ENCODE results near the gene CYYR1. TPM values are rescaled to one million over a fixed set of nuclear protein-coding genes. Genes with fewer than 3 reads are reported as not detected.

Gene CYYR1
- total and polyA plus RNA-seq, 2 donors (not counting 3 experiments of a cell fraction or from before 2014, with no cell fraction given), result 13.2 to 25.7 TPM

DNA sequence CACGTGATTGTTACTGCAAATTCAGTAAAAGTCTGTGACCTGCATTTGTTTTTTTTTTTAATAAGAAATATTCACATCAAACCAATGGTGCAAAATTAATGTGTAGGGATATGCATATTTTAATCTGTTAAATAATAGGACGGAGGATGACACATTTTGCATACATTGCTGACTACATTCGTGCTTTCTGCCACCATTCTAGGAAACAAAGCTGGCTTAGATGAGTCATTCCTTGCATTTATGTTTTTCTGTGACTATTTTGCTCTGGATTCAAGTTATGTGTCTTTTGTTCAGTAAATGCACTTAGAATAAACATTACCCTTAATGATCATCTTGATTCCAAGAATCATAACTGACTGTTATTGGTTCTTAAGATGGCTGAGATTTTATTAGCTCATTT, 23.9 kb upstream of the CYYR1 start:
- DNase-seq (ENCODE audit: low read depth, low spot score) (no peak), FAIRE-seq (no peak)
- H3K9ac ChIP-seq (replicated peaks; ENCODE audit: extremely low read depth, insufficient read depth, low read length), result no peak overlapping the region
- BruUV-seq (replicated peaks), result no TSS peak
- TF ChIP-seq FOS (IDR thresholded peaks at IDR 0.05; ENCODE audit: borderline replicate concordance, insufficient read depth, low read length) (peak; percentile 8), EZH2 (IDR thresholded peaks at IDR 0.05; ENCODE audit: borderline replicate concordance, low read depth, low read length, severe bottlenecking) (no peak)
- H3K4me3 ChIP-seq (replicated peaks in 1 of 3; ENCODE audit: insufficient read depth in 1 of 3, low read depth in 1 of 3, low read length in 3 of 3), result no peak overlapping the region
- ChIA-PET CTCF (interaction anchor here (0.7 to 2.0 kb wide), 3 partner anchors 9 to 19 kb away, joined by 3 to 8 read pairs (median 4); no protein-coding TSS in a partner anchor), POLR2A (no interaction called here)
- no peaks in the 10 kb centered on the region for H3K27me3 ChIP-seq (ENCODE audit: control insufficient read depth in 2 of 2, insufficient read depth in 2 of 2, low read length in 2 of 2)
- no peaks in the 10 kb centered on the region for H3K4me1 ChIP-seq (ENCODE audit: control insufficient read depth, extremely low read depth, insufficient read depth, low read length)
- no peaks in the 10 kb centered on the region for H3K36me3 ChIP-seq (ENCODE audit: control insufficient read depth in 2 of 2, extremely low read depth in 1 of 2, insufficient read depth in 2 of 2, low read length in 2 of 2)
- H4K20me1 ChIP-seq (replicated peaks; ENCODE audit: control insufficient read depth, extremely low read depth, insufficient read depth, low read length), result no peaks in the 10 kb centered on the region
- no peak overlapping the region for H3K4me2 ChIP-seq (ENCODE audit: insufficient read depth, low read length)
- no peaks in the 10 kb centered on the region for H3K9me1 ChIP-seq (replicated peaks; ENCODE audit: control insufficient read depth, extremely low read depth, insufficient read depth, low read length)
- no peak overlapping the region for H3K27ac ChIP-seq (ENCODE audit: insufficient read depth, low read depth, low read length)
- H3K79me2 ChIP-seq (ENCODE audit: control insufficient read depth, insufficient read depth, low read length), result no peaks in the 10 kb centered on the region
- no peak overlapping the region for H2AFZ ChIP-seq (ENCODE audit: low read depth, low read length)
- intact Hi-C loops (cut with micrococcal nuclease) (no loop called here), dilution Hi-C loops (cut with MboI; ENCODE audit: extremely low pct_ligation_motif_present, low sequenced_read_pairs) (no loop called here)
- H3K9me3 ChIP-seq (replicated peaks; ENCODE audit: control insufficient read depth, insufficient read depth, low read length), result no peaks in the 10 kb centered on the region

DNA sequence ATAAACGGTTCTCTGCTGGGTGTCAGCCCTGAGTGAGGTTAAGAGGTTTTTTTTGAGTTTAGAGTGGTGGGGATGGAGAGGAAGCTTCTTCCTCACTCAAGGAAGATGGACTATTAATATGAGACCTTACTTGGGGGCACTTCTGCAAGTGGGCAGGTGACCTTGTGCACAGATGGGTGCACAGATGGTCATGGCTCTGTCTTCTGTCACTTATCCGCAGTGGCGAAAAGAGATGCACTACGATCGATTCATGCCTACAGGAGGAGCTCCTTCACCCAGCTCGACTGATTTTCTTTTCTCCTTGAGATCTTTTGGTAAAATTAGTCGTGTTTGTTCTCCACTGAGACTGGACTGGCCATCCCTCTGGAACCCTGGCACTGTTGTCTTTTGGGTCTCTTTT, 22.9 kb upstream of the CYYR1 start:
- CTCF ChIA-PET, result no interaction called here
- no TSS peak for BruUV-seq (replicated peaks)

More for the DNA sequence above, 22.9 kb upstream of the CYYR1 start:
- Histone ChIP-seq H4K20me1 (replicated peaks; ENCODE audit: control insufficient read depth, extremely low read depth, insufficient read depth, low read length) (no peaks in the 10 kb centered on the region), H3K9me3 (replicated peaks; ENCODE audit: control insufficient read depth, insufficient read depth, low read length) (no peaks in the 10 kb centered on the region), H3K4me2 (ENCODE audit: insufficient read depth, low read length) (no peak overlapping the region), H3K27me3 (ENCODE audit: control insufficient read depth in 2 of 2, insufficient read depth in 2 of 2, low read length in 2 of 2) (no peaks in the 10 kb centered on the region), H3K4me3 (replicated peaks in 1 of 3; ENCODE audit: insufficient read depth in 1 of 3, low read depth in 1 of 3, low read length in 3 of 3) (no peak overlapping the region), H3K36me3 (ENCODE audit: control insufficient read depth in 2 of 2, extremely low read depth in 1 of 2, insufficient read depth in 2 of 2, low read length in 2 of 2) (no peaks in the 10 kb centered on the region), H3K27ac (ENCODE audit: insufficient read depth, low read depth, low read length) (no peak overlapping the region), H3K79me2 (ENCODE audit: control insufficient read depth, insufficient read depth, low read length) (no peaks in the 10 kb centered on the region), H3K9me1 (replicated peaks; ENCODE audit: control insufficient read depth, extremely low read depth, insufficient read depth, low read length) (no peaks in the 10 kb centered on the region), H2AFZ (ENCODE audit: low read depth, low read length) (no peak overlapping the region), H3K4me1 (ENCODE audit: control insufficient read depth, extremely low read depth, insufficient read depth, low read length) (no peaks in the 10 kb centered on the region), H3K9ac (replicated peaks; ENCODE audit: extremely low read depth, insufficient read depth, low read length) (no peak overlapping the region)
- DNase-seq (ENCODE audit: low read depth, low spot score) (no peak), FAIRE-seq (no peak)
- POLR2A ChIA-PET, result no interaction called here
- intact Hi-C loops (cut with micrococcal nuclease) (no loop called here), dilution Hi-C loops (cut with MboI; ENCODE audit: extremely low pct_ligation_motif_present, low sequenced_read_pairs) (no loop called here)
- no peak for TF ChIP-seq GATA2 (IDR thresholded peaks at IDR 0.05; ENCODE audit: insufficient read depth, insufficient read length, low read depth, low read length)
- TF ChIP-seq, protein P1, sequence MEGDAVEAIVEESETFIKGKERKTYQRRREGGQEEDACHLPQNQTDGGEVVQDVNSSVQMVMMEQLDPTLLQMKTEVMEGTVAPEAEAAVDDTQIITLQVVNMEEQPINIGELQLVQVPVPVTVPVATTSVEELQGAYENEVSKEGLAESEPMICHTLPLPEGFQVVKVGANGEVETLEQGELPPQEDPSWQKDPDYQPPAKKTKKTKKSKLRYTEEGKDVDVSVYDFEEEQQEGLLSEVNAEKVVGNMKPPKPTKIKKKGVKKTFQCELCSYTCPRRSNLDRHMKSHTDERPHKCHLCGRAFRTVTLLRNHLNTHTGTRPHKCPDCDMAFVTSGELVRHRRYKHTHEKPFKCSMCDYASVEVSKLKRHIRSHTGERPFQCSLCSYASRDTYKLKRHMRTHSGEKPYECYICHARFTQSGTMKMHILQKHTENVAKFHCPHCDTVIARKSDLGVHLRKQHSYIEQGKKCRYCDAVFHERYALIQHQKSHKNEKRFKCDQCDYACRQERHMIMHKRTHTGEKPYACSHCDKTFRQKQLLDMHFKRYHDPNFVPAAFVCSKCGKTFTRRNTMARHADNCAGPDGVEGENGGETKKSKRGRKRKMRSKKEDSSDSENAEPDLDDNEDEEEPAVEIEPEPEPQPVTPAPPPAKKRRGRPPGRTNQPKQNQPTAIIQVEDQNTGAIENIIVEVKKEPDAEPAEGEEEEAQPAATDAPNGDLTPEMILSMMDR (IDR thresholded peaks at IDR 0.05; ENCODE audit: extremely low read depth in 1 of 2, insufficient read depth in 1 of 2, low read depth in 1 of 2, low read length in 2 of 2), result no peak
- TF ChIP-seq EZH2 (IDR thresholded peaks at IDR 0.05; ENCODE audit: borderline replicate concordance, low read depth, low read length, severe bottlenecking), result no peak
- TF ChIP-seq POLR2AphosphoS5 (IDR thresholded peaks at IDR 0.05; ENCODE audit: insufficient read depth, low read depth, low read length), result no peak
- no peak for TF ChIP-seq JUN (IDR thresholded peaks at IDR 0.05; ENCODE audit: borderline replicate concordance, insufficient read depth, insufficient read length, low read depth)
- no peak for TF ChIP-seq MYC (IDR thresholded peaks at IDR 0.05; ENCODE audit: low read depth, low read length)
- TF ChIP-seq, protein P2, sequence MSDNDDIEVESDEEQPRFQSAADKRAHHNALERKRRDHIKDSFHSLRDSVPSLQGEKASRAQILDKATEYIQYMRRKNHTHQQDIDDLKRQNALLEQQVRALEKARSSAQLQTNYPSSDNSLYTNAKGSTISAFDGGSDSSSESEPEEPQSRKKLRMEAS (IDR thresholded peaks at IDR 0.05; ENCODE audit: insufficient read depth, insufficient read length), result no peak
- no peak for TF ChIP-seq FOS (IDR thresholded peaks at IDR 0.05; ENCODE audit: borderline replicate concordance, insufficient read depth, low read length)
- no peak for TF ChIP-seq POLR2A (IDR thresholded peaks at IDR 0.05; ENCODE audit: low read depth, low read length)

Data from endothelial cell of umbilical vein (primary cell).